GM23248 (cell line): ENCODE measurements around the gene SEMA4C. TPM values are rescaled to one million over a fixed set of nuclear protein-coding genes. Genes with fewer than 3 reads are reported as not detected.

Experiments
- DNase-seq: peaks from one replicate; pipeline ENCODE4 v3.0.0-alpha.2; 2015
- H2AFZ ChIP-seq: fragments of 200-600 bp; sonication (generic); 2 replicates; pipeline ENCODE4 v1.6.1; 2016; ENCODE audit warnings: antibody characterized with exemption
- H3F3A ChIP-seq: fragments of 200-600 bp; sonication (generic); 2 replicates; pipeline ENCODE4 v1.6.1; 2016; ENCODE audit warnings: mild to moderate bottlenecking, antibody characterized with exemption, mixed run types; ENCODE audit not compliant: insufficient read depth
- H3K27ac ChIP-seq: fragments of 200-600 bp; sonication (generic); 2 replicates; pipeline ENCODE4 v1.5.1; 2016; ENCODE audit warnings: mild to moderate bottlenecking
- H3K27me3 ChIP-seq: fragments of 200-600 bp; sonication (generic); replicated peaks from 2 replicates; pipeline ENCODE4 v1.6.1; 2016; ENCODE audit warnings: mild to moderate bottlenecking; ENCODE audit not compliant: insufficient read depth
- H3K36me3 ChIP-seq: fragments of 200-600 bp; sonication (generic); 2 replicates; pipeline ENCODE4 v1.6.1; 2016; ENCODE audit warnings: low read depth, mild to moderate bottlenecking
- H3K4me1 ChIP-seq: fragments of 200-600 bp; sonication (generic); 2 replicates; pipeline ENCODE4 v1.6.1; 2016; ENCODE audit warnings: mild to moderate bottlenecking; ENCODE audit not compliant: insufficient read depth
- H3K4me2 ChIP-seq: fragments of 200-600 bp; sonication (generic); one replicate; pipeline ENCODE4 v1.6.1; 2016; ENCODE audit warnings: mild to moderate bottlenecking; ENCODE audit not compliant: unreplicated experiment
- H3K4me3 ChIP-seq: fragments of 200-600 bp; sonication (generic); 2 replicates; pipeline ENCODE4 v1.5.1; 2016; ENCODE audit warnings: mild to moderate bottlenecking
- H3K79me2 ChIP-seq: fragments of 200-600 bp; sonication (generic); 2 replicates; pipeline ENCODE4 v1.6.1; 2016; ENCODE audit warnings: mild to moderate bottlenecking; ENCODE audit not compliant: insufficient read depth
- H3K9ac ChIP-seq: fragments of 200-600 bp; sonication (generic); 2 replicates; pipeline ENCODE4 v1.6.1; 2016; ENCODE audit warnings: mild to moderate bottlenecking
- H3K9me2 ChIP-seq: fragments of 200-600 bp; sonication (generic); 2 replicates; pipeline ENCODE4 v1.6.1; 2016; ENCODE audit warnings: mixed run types, mild to moderate bottlenecking, moderate library complexity; ENCODE audit not compliant: insufficient read depth
- H3K9me3 ChIP-seq: fragments of 200-600 bp; sonication (generic); one replicate; pipeline ENCODE4 v1.6.1; 2017; ENCODE audit warnings: low read depth
- H4K20me1 ChIP-seq: fragments of 200-600 bp; sonication (generic); 2 replicates; pipeline ENCODE4 v1.6.0; 2016; ENCODE audit not compliant: insufficient read depth
- EZH2 ChIP-seq: fragments of 200-600 bp; sonication (generic); IDR thresholded peaks from 2 replicates; pipeline ENCODE4 v1.6.1; 2018; ENCODE audit warnings: antibody characterized with exemption, mild to moderate bottlenecking; ENCODE audit not compliant: insufficient read depth, poor library complexity, severe bottlenecking
- EZH2phosphoT487 ChIP-seq: fragments of 200-600 bp; sonication (generic); IDR thresholded peaks from 2 replicates; pipeline ENCODE4 v1.6.1; 2018; ENCODE audit warnings: antibody characterized with exemption, moderate library complexity, mild to moderate bottlenecking, low read depth; ENCODE audit not compliant: insufficient read depth
- WGBS, 2 experiments: methylation state at CpG; one replicate each; pipeline ENCODE4 v1.1.6; 2015 to 2017; ENCODE audit warnings: low lambda C conversion rate in 2 of 2, low coverage in 1 of 2; ENCODE audit errors: missing lambda C conversion rate in 2 of 2; 5-methylcytosine and 5-hydroxymethylcytosine counted together
- in situ Hi-C: fragments of 300-500 bp; cut with MboI; formaldehyde crosslinking; loops from 2 replicates; pipeline ENCODE4 v1.15.0; 2020
- polyA plus RNA-seq: library from polyadenylated mRNA; unstranded; fragments of >200 nt; fragmentation: Nextera tagmentation; extraction: Ambion mirVana; gene quantifications from 2 replicates; pipeline ENCODE4 v1.2.1, GENCODE V29; 2016
- total RNA-seq: library from RNA; depleted of rRNA; stranded (reverse); fragments of >200 nt; shearing (Covaris generic); gene quantifications from 2 replicates; pipeline ENCODE4 v1.2.3, GENCODE V29; 2014

SEMA4C gene
- total and polyA plus RNA-seq, 2 experiments from 2014 or later = 5.5 to 21.0 TPM

GRCh38 chr2:96815326-96816126, 54.4 kb downstream of the SEMA4C start:
- WGBS, 2 experiments = 2 to 3% methylated on average over 34 to 60 of the region's 60 CpGs
- peak; percentile 75 for DNase-seq
- in situ Hi-C loops = no loop called here
- H3K9ac ChIP-seq = peak overlapping the region; percentile 68
- H3K4me2 ChIP-seq = peak overlapping the region; percentile 83
- peak overlapping the region; percentile 17 for H3K27ac ChIP-seq
- H3K27me3 ChIP-seq = no peaks in the 10 kb centered on the region
- H3F3A ChIP-seq = 0 out of 2 replicates have a peak, but pooled peaks cover 8% of the 10 kb centered on the region
- H3K4me3 ChIP-seq = peak overlapping the region; percentile 76
- TF ChIP-seq EZH2 = no peak
- no peak for TF ChIP-seq EZH2phosphoT487
- H3K9me3 ChIP-seq = no peaks in the 10 kb centered on the region
- H2AFZ ChIP-seq = peak overlapping the region; percentile 87
- H3K4me1 ChIP-seq = peaks cover 7% of the 10 kb centered on the region; the same call in 1 of the 2 replicates
- no peaks in the 10 kb centered on the region for H3K36me3 ChIP-seq
- no peaks in the 10 kb centered on the region for H3K79me2 ChIP-seq
- no peaks in the 10 kb centered on the region for H3K9me2 ChIP-seq
- no peaks in the 10 kb centered on the region for H4K20me1 ChIP-seq

DNA sequence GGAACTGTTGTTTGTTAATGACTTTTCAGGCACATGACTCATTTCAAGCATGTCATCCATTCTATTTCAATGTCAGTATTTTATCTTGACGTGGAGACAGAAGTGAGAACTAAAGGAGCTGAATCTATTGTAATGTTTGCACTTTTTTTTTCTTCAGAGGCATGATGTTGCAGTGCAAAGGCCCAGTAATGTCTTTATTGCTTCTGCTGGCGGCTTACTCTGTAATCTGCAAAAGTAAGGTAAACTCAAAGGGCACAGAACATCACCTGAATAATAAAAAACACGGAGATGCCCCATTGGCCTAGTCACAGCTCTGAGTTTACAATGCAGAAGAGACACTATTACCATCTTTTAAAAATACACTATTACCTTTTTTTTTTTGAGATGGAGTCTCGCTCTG, 56.2 kb downstream of the SEMA4C start:
- 86 to 88% methylated on average over 4 of the region's 4 CpGs for WGBS, 2 experiments
- Histone ChIP-seq H2AFZ (no peak overlapping the region), H3F3A (0 out of 2 replicates have a peak, but pooled peaks cover 8% of the 10 kb centered on the region), H3K4me1 (peaks cover 7% of the 10 kb centered on the region; the same call in 1 of the 2 replicates), H3K36me3 (no peaks in the 10 kb centered on the region), H3K79me2 (no peaks in the 10 kb centered on the region), H3K9me2 (no peaks in the 10 kb centered on the region), H4K20me1 (no peaks in the 10 kb centered on the region), H3K9me3 (no peaks in the 10 kb centered on the region), H3K27ac (no peak overlapping the region), H3K4me3 (no peak overlapping the region), H3K4me2 (no peak overlapping the region), H3K9ac (no peak overlapping the region), H3K27me3 (no peaks in the 10 kb centered on the region)
- TF ChIP-seq EZH2phosphoT487 (no peak), EZH2 (no peak)
- no peak for DNase-seq
- in situ Hi-C loops = no loop called here

GRCh38 chr2:96811917-96812316, 58.0 kb downstream of the SEMA4C start:
- Histone ChIP-seq H3K79me2 (no peaks in the 10 kb centered on the region), H3K4me3 (no peak overlapping the region), H3F3A (0 out of 2 replicates have a peak, but pooled peaks cover 8% of the 10 kb centered on the region), H3K36me3 (no peaks in the 10 kb centered on the region), H3K9me2 (no peaks in the 10 kb centered on the region), H3K4me2 (no peak overlapping the region), H4K20me1 (no peaks in the 10 kb centered on the region), H3K9me3 (no peaks in the 10 kb centered on the region), H2AFZ (no peak overlapping the region), H3K27ac (no peak overlapping the region), H3K4me1 (peaks cover 7% of the 10 kb centered on the region; the same call in 1 of the 2 replicates), H3K9ac (no peak overlapping the region), H3K27me3 (no peaks in the 10 kb centered on the region)
- WGBS, 2 experiments = 26 to 33% methylated on average over 3 of the region's 3 CpGs
- DNase-seq = peak; percentile 68
- in situ Hi-C loops = no loop called here
- TF ChIP-seq EZH2phosphoT487 = no peak
- no peak for TF ChIP-seq EZH2

- 95 to 96% methylated on average over 5 of the region's 5 CpGs for WGBS, 2 experiments
- Histone ChIP-seq H3F3A (0 out of 2 replicates have a peak, but pooled peaks cover 8% of the 10 kb centered on the region), H3K9me3 (no peaks in the 10 kb centered on the region), H3K9ac (no peak overlapping the region), H3K27ac (no peak overlapping the region), H4K20me1 (no peaks in the 10 kb centered on the region), H3K4me3 (no peak overlapping the region), H3K79me2 (no peaks in the 10 kb centered on the region), H3K36me3 (no peaks in the 10 kb centered on the region), H3K4me1 (peaks cover 7% of the 10 kb centered on the region; the same call in 1 of the 2 replicates), H3K4me2 (no peak overlapping the region), H3K9me2 (no peaks in the 10 kb centered on the region), H2AFZ (no peak overlapping the region), H3K27me3 (no peaks in the 10 kb centered on the region)
- TF ChIP-seq EZH2 (no peak), EZH2phosphoT487 (no peak)
- DNase-seq = no peak
- in situ Hi-C loops = no loop called here
These were observed 59.1 kb downstream of the SEMA4C start for GRCh38 chr2:96810783-96811192.
